Measurements from ENCODE around the gene DUSP8.
"Not testable (repeated sequence)": the region's sequence is repeated elsewhere in the genome, so short reads cannot be mapped to it uniquely, and the experiment has no call there.

The DUSP8 gene

GRCh38 chr11:1529774-1530173, 42.3 kb downstream of the DUSP8 start:
- DNase-seq: no peak

GRCh38 chr11:1529286-1529685, 42.8 kb downstream of the DUSP8 start:
- no peak for DNase-seq

GRCh38 chr11:1528710-1529109, 43.4 kb downstream of the DUSP8 start:
- DNase-seq: no peak

GRCh38 chr11:1526785-1527184, 45.3 kb downstream of the DUSP8 start:
- DNase-seq: no peak

- DNase-seq: no peak
Measured at GRCh38 chr11:1523779-1524178, 48.3 kb downstream of the DUSP8 start.

- DNase-seq: no peak
Measured at GRCh38 chr11:1523077-1523476, 49.0 kb downstream of the DUSP8 start.

GRCh38 chr11:1522081-1522424, 50.0 kb downstream of the DUSP8 start:
- DNase-seq: no peak

GRCh38 chr11:1521382-1522080, 50.5 kb downstream of the DUSP8 start:
- no peak for DNase-seq

- DNase-seq: no peak
Measured at GRCh38 chr11:1520663-1521267, 51.3 kb downstream of the DUSP8 start.

GRCh38 chr11:1520209-1520662, 51.8 kb downstream of the DUSP8 start:
- no peak for DNase-seq

- DNase-seq: no peak
Measured at GRCh38 chr11:1519028-1520010, 52.8 kb downstream of the DUSP8 start.

GRCh38 chr11:1518301-1518700, 53.8 kb downstream of the DUSP8 start:
- no peak for DNase-seq

GRCh38 chr11:1517117-1518005, 54.7 kb downstream of the DUSP8 start:
- no peak for DNase-seq

- no peak for DNase-seq
Measured at GRCh38 chr11:1516273-1517067, 55.6 kb downstream of the DUSP8 start.

GRCh38 chr11:1515082-1516060, 56.7 kb downstream of the DUSP8 start:
- peak; percentile 29 for DNase-seq

- DNase-seq: no peak
Measured at GRCh38 chr11:1514336-1515061, 57.6 kb downstream of the DUSP8 start.

GRCh38 chr11:1513326-1514296, 58.5 kb downstream of the DUSP8 start:
- no peak for DNase-seq

- not testable (repeated sequence) for DNase-seq
Measured at GRCh38 chr11:1512531-1513258, 59.4 kb downstream of the DUSP8 start.
